CD4-positive, alpha-beta T cell treated with Interleukin-1 beta for 1 hour (primary cell): ENCODE data around the gene ADI1.
"Not testable (repeated sequence)": the region's sequence is repeated elsewhere in the genome, so short reads cannot be mapped to it uniquely, and the experiment has no call there.

ENCODE experiments used
- DNase-seq, 2 donors: peaks; one replicate each; pipeline ENCODE4 v3.0.0-alpha.2; 2020 to 2022

The ADI1 gene

GRCh38 chr2:3492475-3492787 lies 26.9 kb downstream of the ADI1 start:
- not testable (repeated sequence) for DNase-seq

GRCh38 chr2:3491716-3492474 lies 27.4 kb downstream of the ADI1 start:
- DNase-seq = no peak

- no peak for DNase-seq
Observed at GRCh38 chr2:3491306-3491705, 28.0 kb downstream of the ADI1 start.

- DNase-seq = no peak
Observed at GRCh38 chr2:3490191-3491170, 28.9 kb downstream of the ADI1 start.

- no peak for DNase-seq
Observed at GRCh38 chr2:3489764-3490115, 29.6 kb downstream of the ADI1 start.

- no peak for DNase-seq
Observed at GRCh38 chr2:3488855-3489763, 30.2 kb downstream of the ADI1 start.

GRCh38 chr2:3488061-3488531 lies 31.2 kb downstream of the ADI1 start:
- no peak for DNase-seq

- no peak for DNase-seq
Observed at GRCh38 chr2:3487432-3487831, 31.9 kb downstream of the ADI1 start.

- DNase-seq = no peak
Observed at GRCh38 chr2:3487028-3487425, 32.3 kb downstream of the ADI1 start.

- no peak for DNase-seq
Observed at GRCh38 chr2:3486047-3487027, 33.0 kb downstream of the ADI1 start.

- no peak for DNase-seq
Observed at GRCh38 chr2:3485166-3485565, 34.2 kb downstream of the ADI1 start.

GRCh38 chr2:3483986-3484960 lies 35.1 kb downstream of the ADI1 start:
- no peak for DNase-seq

- DNase-seq = peak in 1 of 2 donors; percentile 63
Observed at GRCh38 chr2:3483227-3483985, 35.9 kb downstream of the ADI1 start.

GRCh38 chr2:3482363-3482821 lies 36.9 kb downstream of the ADI1 start:
- DNase-seq = no peak

- DNase-seq = no peak
Observed at GRCh38 chr2:3481736-3482362, 37.5 kb downstream of the ADI1 start.

- DNase-seq = no peak
Observed at GRCh38 chr2:3481011-3481400, 38.3 kb downstream of the ADI1 start.

GRCh38 chr2:3480352-3481010 lies 38.9 kb downstream of the ADI1 start:
- DNase-seq = no peak
